CD4-positive, alpha-beta T cell (primary cell): Measurements from ENCODE around the gene PTDSS2. TPM values are rescaled to one million over a fixed set of nuclear protein-coding genes. Genes with fewer than 3 reads are reported as not detected.
A peak's percentile ranks its signal among the peaks of the same experiment; 100 is the strongest.

Experiments used
- ATAC-seq: fragments of 200-7000 bp; cut with Tn5 transposase; one replicate; pipeline ENCODE4 v1.10.0; 2022; ENCODE audit warnings: mild to moderate bottlenecking; ENCODE audit not compliant: poor library complexity
- CTCF ChIA-PET: fragments of 350-600 bp; sonication (Branson Sonifier 250); formaldehyde crosslinking; loops from one replicate; lab custom pipeline; 2021; ENCODE audit warnings: antibody characterized with exemption, inconsistent platforms; lab: Charles Lee
- POLR2A ChIA-PET: fragments of 350-600 bp; sonication (Branson Sonifier 250); formaldehyde crosslinking; loops from one replicate; lab custom pipeline; 2021; ENCODE audit warnings: antibody characterized with exemption, inconsistent platforms; lab: Charles Lee
- DNase-seq, 14 experiments: peaks; one replicate each; pipeline ENCODE4 v3.0.0-alpha.2; 2013 to 2020; ENCODE audit warnings: mixed read lengths in 2 of 14
- H3K27ac ChIP-seq, 2 donors: one replicate each; pipeline versions ENCODE4 v1.5.1 to v1.7.0; 2013; ENCODE audit warnings: low read length in 2 of 2, low read depth in 1 of 2, mild to moderate bottlenecking in 1 of 2
- H3K27me3 ChIP-seq, 2 experiments: 1 replicate in 1 of 2; 2 replicates in 1 of 2; pipeline versions ENCODE4 v1.6.1 to v1.7.0; 2013; ENCODE audit warnings: low read length in 2 of 2, control low read depth in 1 of 2, mild to moderate bottlenecking in 1 of 2, moderate library complexity in 1 of 2; ENCODE audit not compliant: insufficient read depth in 2 of 2, control insufficient read depth in 1 of 2
- H3K36me3 ChIP-seq: one replicate; pipeline ENCODE4 v1.6.1; 2013; ENCODE audit warnings: low read length, control low read depth; ENCODE audit not compliant: insufficient read depth
- H3K4me1 ChIP-seq: one replicate; pipeline ENCODE4 v1.6.1; 2013; ENCODE audit warnings: low read length, control low read depth; ENCODE audit not compliant: insufficient read depth
- H3K4me3 ChIP-seq: one replicate; pipeline ENCODE4 v1.5.1; 2013; ENCODE audit warnings: mild to moderate bottlenecking, low read length, moderate library complexity
- H3K9me3 ChIP-seq, 2 experiments: 1 replicate in 1 of 2; 2 replicates in 1 of 2; pipeline versions ENCODE4 v1.6.1 to v1.7.0; 2013; ENCODE audit warnings: low read length in 2 of 2, mild to moderate bottlenecking in 2 of 2, control low read depth in 1 of 2, moderate library complexity in 1 of 2; ENCODE audit not compliant: control insufficient read depth in 1 of 2, insufficient read depth in 1 of 2
- H3K27ac Mint-ChIP-seq: one replicate; pipeline ENCODE4 v1.8.0; 2020; ENCODE audit warnings: mixed read lengths
- H3K27me3 Mint-ChIP-seq: one replicate; pipeline ENCODE4 v1.8.0; 2021; ENCODE audit warnings: mixed read lengths
- H3K36me3 Mint-ChIP-seq: one replicate; pipeline ENCODE4 v1.8.0; 2021; ENCODE audit warnings: low read depth, mixed read lengths
- H3K4me1 Mint-ChIP-seq: one replicate; pipeline ENCODE4 v1.8.0; 2021; ENCODE audit warnings: low read depth, mixed read lengths
- H3K4me3 Mint-ChIP-seq: one replicate; pipeline ENCODE4 v1.8.0; 2020; ENCODE audit warnings: mild to moderate bottlenecking, mixed read lengths
- H3K9me3 Mint-ChIP-seq: one replicate; pipeline ENCODE4 v1.8.0; 2020; ENCODE audit warnings: mixed read lengths
- CTCF ChIP-seq: fragments of 200-600 bp; IDR thresholded peaks from one replicate; pipeline ENCODE4 v1.8.0; 2022; ENCODE audit warnings: antibody characterized with exemption, mild to moderate bottlenecking
- intact Hi-C, 2 experiments: fragments of 100-400 bp; cut with DNase I in 1 of 2; cut with micrococcal nuclease in 1 of 2; formaldehyde crosslinking; loops; one replicate each; pipeline versions ENCODE4 v1.15.1 to v1.9.0; 2023 to 2025; cut with DNase I, micrococcal nuclease
- total RNA-seq, 174 experiments: library from RNA in 2 of 174; stranded (reverse) in 2 of 174; gene quantifications; one replicate each; pipeline ENCODE4 v1.2.3 and lab custom pipeline; 2021 to 2026

The PTDSS2 gene
- total RNA-seq, 2 experiments from 2014 or later: 15.2 to 18.4 TPM

- no peak for DNase-seq
- H3K36me3 Mint-ChIP-seq: peaks cover 38% of the 10 kb centered on the region
- ATAC-seq: no peak
- peak overlapping the region; percentile 71 for H3K27ac Mint-ChIP-seq
- Histone ChIP-seq H3K9me3 (no peaks in the 10 kb centered on the region), H3K4me3 (peak overlapping the region; percentile 34), H3K36me3 (peaks cover 11% of the 10 kb centered on the region), H3K4me1 (peaks cover 44% of the 10 kb centered on the region), H3K27ac (peak overlapping the region in 1 of 2 donors; percentile 21), H3K27me3 (no peaks in the 10 kb centered on the region)
- H3K27me3 Mint-ChIP-seq: peaks cover 4% of the 10 kb centered on the region
- peak overlapping the region; percentile 97 for H3K4me3 Mint-ChIP-seq
- TF ChIP-seq CTCF: no peak
- CTCF ChIA-PET: no interaction called here
- intact Hi-C loops: loop anchor here (1.0 to 10.0 kb wide), 8 partner anchors 10 to 301 kb away; partner anchors contain the start of genes PSMD13 (in 2 of the 2), SIRT3 (in 2 of the 2), BET1L (in 1 of the 2) and HRAS (in 1 of the 2)
- no peaks in the 10 kb centered on the region for H3K9me3 Mint-ChIP-seq
- POLR2A ChIA-PET: interaction anchor here (1.6 to 2.4 kb wide), 3 partner anchors 10 to 300 kb away, joined by 4 to 50 read pairs (median 23); partner anchors contain the start of genes BET1L and RIC8A
- H3K4me1 Mint-ChIP-seq: peaks cover 24% of the 10 kb centered on the region
Measured at GRCh38 chr11:507727-508515, 57.8 kb downstream of the PTDSS2 start.

GRCh38 chr11:508956-509355 lies 58.9 kb downstream of the PTDSS2 start:
- Mint-ChIP-seq H3K27me3 (peaks cover 4% of the 10 kb centered on the region), H3K9me3 (no peaks in the 10 kb centered on the region), H3K4me1 (peaks cover 20% of the 10 kb centered on the region), H3K4me3 (peak overlapping the region; percentile 68), H3K27ac (peak overlapping the region; percentile 71), H3K36me3 (peaks cover 44% of the 10 kb centered on the region)
- Histone ChIP-seq H3K9me3 (no peaks in the 10 kb centered on the region), H3K27ac (no peak overlapping the region), H3K27me3 (no peaks in the 10 kb centered on the region), H3K36me3 (peaks cover 11% of the 10 kb centered on the region), H3K4me3 (no peak overlapping the region), H3K4me1 (peaks cover 34% of the 10 kb centered on the region)
- no peak for TF ChIP-seq CTCF
- POLR2A ChIA-PET: no interaction called here
- intact Hi-C loops: loop anchor here (5.0 to 10.0 kb wide), 3 partner anchors 54 to 302 kb away; partner anchors contain the start of genes BET1L (in 1 of the 2), PTDSS2 (in 1 of the 2), RIC8A (in 1 of the 2) and SLC25A22 (in 1 of the 2)
- ATAC-seq (no peak), DNase-seq (no peak)
- CTCF ChIA-PET: no interaction called here

DNA sequence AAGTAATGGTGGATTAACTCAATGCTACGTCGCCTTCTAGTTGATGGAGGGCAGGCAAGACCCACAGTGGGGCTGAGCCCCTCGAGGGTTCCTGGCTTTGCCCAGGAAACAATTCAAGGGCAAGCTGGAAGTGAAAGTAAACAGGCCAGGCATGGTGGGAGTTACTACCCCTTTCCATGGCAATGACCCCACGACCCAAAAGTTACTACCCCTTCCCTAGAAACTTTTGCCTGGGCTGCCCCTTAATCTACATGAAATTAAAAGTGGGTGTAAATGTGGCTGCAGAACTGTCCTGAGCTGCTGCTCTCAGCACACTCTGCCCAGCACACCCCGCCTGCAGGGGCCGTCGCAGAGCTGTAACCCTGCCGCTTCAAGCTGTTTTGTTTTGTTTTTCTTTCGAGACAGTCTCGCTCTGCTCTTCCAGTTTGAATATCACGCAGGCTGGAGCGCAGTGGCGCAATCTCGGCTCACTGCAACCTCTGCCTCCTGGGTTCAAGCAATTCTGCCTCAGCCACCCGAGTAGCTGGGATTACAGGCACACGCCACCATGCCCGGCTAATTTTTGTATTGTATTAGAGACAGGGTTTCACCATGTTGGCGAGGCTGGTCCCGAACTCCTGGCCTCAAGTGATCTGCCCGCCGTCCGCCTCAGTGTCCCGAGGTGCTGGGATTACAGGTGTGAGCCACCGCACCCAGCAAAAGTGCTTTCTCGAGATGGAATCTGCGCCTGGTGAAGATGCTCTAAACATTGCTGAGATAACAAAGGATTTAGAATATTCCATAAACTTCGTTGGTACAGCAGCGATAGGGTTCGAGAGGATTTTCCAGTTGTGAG lies 62.9 kb downstream of the PTDSS2 start:
- no peak for ATAC-seq
- Mint-ChIP-seq H3K27me3 (no peaks in the 10 kb centered on the region), H3K4me3 (no peak overlapping the region), H3K9me3 (peaks cover 2% of the 10 kb centered on the region), H3K4me1 (no peaks in the 10 kb centered on the region), H3K27ac (no peak overlapping the region), H3K36me3 (peaks cover 37% of the 10 kb centered on the region)
- H3K27me3 ChIP-seq: no peaks in the 10 kb centered on the region
- H3K9me3 ChIP-seq: peaks cover 6 to 16% of the 10 kb centered on the region in 2 experiments
- no peak overlapping the region for H3K4me3 ChIP-seq
- H3K27ac ChIP-seq: no peak overlapping the region
- peaks cover 3% of the 10 kb centered on the region for H3K4me1 ChIP-seq
- CTCF ChIA-PET: no interaction called here
- peaks cover 11% of the 10 kb centered on the region for H3K36me3 ChIP-seq
- intact Hi-C loops: loop anchor here in 1 of 2 experiments (10.0 kb wide), 1 partner anchor 208 kb away; the partner anchor contains the start of gene IFITM2
- POLR2A ChIA-PET: no interaction called here
- DNase-seq: no peak
- no peak for TF ChIP-seq CTCF
